ENCODE data around the gene SPACA7. TPM values are rescaled to one million over a fixed set of nuclear protein-coding genes. Genes with fewer than 3 reads are reported as not detected.
"Not testable (repeated sequence)": the region's sequence is repeated elsewhere in the genome, so short reads cannot be mapped to it uniquely, and the experiment has no call there.

The SPACA7 gene
- total RNA-seq, 1 donor = not detected

DNA sequence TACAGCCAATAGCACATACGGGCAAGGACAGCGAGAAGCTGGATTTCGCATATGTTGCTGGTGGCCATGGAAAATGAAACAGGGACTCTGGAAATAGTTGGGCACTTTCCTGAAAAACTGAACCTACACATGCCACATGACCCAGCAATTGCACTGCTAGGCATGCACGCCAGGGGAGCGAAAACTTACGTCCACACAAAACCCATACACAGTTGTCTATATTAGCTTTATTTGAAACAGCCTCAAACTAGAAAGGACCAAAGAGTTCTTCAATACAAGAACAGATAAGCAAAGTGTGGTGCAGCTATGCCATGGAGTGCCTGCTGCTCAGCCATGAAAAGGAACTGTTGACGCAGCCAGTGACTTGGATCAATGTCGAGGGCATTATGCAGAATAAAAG, 7.3 kb upstream of the SPACA7 start:
- no peak overlapping the region for H3K4me3 ChIP-seq (ENCODE audit: low read depth, low read length)
- DNase-seq (ENCODE audit: low read depth) = no peak
- TF ChIP-seq, protein P1, sequence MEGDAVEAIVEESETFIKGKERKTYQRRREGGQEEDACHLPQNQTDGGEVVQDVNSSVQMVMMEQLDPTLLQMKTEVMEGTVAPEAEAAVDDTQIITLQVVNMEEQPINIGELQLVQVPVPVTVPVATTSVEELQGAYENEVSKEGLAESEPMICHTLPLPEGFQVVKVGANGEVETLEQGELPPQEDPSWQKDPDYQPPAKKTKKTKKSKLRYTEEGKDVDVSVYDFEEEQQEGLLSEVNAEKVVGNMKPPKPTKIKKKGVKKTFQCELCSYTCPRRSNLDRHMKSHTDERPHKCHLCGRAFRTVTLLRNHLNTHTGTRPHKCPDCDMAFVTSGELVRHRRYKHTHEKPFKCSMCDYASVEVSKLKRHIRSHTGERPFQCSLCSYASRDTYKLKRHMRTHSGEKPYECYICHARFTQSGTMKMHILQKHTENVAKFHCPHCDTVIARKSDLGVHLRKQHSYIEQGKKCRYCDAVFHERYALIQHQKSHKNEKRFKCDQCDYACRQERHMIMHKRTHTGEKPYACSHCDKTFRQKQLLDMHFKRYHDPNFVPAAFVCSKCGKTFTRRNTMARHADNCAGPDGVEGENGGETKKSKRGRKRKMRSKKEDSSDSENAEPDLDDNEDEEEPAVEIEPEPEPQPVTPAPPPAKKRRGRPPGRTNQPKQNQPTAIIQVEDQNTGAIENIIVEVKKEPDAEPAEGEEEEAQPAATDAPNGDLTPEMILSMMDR (IDR thresholded peaks at IDR 0.05; ENCODE audit: insufficient read depth, low read depth, low read length) = no peak

DNA sequence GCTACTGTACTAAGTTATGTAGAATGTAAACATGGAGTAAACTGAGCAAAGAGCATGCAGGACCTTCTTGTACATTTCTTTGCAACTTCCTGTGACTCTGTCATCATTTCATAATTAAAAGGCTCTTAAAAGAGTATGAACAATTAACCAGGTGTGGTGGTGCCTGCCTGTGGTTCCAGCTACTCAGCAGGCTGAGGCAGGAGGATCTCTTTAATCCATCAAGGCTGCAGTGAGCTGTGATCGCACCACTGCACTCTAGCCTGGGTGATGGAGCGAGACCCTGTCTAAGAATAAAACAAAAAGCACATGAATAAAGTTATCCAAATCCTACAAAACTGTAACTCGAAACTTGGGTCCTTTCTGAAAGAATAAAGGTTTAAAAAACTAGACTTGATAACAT, 5.8 kb upstream of the SPACA7 start:
- H3K4me3 ChIP-seq (ENCODE audit: low read depth, low read length) = no peak overlapping the region
- TF ChIP-seq, protein P1 (IDR thresholded peaks at IDR 0.05; ENCODE audit: insufficient read depth, low read depth, low read length) = no peak
- DNase-seq (ENCODE audit: low read depth) = no peak

DNA sequence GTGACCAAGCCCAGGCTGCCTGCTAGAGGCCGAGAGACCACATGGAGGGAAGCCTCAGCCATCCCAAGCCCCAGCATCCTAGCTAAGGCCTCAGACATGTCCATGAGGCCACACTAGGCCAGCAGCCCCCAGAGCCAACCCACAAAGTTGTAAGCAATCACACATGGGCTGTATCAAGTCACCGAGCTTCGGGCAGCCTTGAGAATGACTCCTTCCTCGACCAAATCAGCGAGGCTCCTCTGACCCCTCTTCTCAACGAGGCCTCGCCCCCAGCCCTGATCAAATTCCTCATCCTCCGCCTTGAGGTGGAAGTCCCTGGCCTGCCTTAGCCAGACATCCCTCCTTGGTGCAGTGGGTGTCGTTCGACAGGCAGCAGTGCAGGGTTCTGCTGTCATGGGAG, 1.9 kb upstream of the SPACA7 start:
- TF ChIP-seq, protein P1 (IDR thresholded peaks at IDR 0.05; ENCODE audit: insufficient read depth, low read depth, low read length) = no peak
- no peak overlapping the region for H3K4me3 ChIP-seq (ENCODE audit: low read depth, low read length)
- DNase-seq (ENCODE audit: low read depth) = no peak

DNA sequence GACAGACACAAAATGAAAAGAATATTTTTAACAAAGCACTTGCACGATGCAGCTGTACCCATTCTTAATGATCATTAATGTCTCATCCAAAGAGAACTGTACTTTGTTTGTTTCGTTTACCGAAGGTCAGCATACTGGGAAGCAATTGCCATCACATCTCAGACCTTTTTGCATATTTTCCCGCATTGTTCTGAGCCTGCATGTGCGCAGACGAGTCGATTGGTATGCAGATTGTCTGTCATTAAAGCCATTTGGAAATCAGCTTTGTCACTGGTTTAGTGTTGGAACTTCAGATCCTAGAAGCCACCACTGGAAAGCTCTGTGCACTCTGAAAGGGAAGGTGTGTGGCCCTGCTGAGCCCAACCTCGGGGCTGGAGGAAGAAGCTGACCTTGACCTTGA, 15.6 kb downstream of the SPACA7 start:
- no peak for DNase-seq (ENCODE audit: low read depth)
- TF ChIP-seq, protein P1 (IDR thresholded peaks at IDR 0.05; ENCODE audit: insufficient read depth, low read depth, low read length) = no peak
- no peak overlapping the region for H3K4me3 ChIP-seq (ENCODE audit: low read depth, low read length)

DNA sequence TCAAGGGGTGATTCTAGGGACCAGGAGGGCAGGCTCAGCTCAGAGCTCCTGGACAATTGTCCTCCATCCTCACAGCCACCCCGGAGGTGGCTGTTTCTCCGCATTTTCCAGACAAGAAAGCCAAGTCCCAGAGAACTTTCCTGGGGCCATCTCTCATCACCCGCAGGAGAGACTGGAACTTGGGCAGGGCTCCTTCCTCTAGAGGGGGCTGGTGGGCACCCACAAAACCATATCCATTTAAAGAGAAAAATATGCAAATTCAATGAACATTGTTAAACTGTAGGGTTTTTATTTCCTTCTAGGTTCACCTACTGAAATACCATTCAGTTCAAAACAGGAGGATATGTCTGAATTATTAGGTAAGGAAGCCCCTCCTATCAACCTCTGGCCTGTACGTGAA, 16.6 kb downstream of the SPACA7 start:
- no peak overlapping the region for H3K4me3 ChIP-seq (ENCODE audit: low read depth, low read length)
- TF ChIP-seq, protein P1 (IDR thresholded peaks at IDR 0.05; ENCODE audit: insufficient read depth, low read depth, low read length) = no peak
- DNase-seq (ENCODE audit: low read depth) = no peak

DNA sequence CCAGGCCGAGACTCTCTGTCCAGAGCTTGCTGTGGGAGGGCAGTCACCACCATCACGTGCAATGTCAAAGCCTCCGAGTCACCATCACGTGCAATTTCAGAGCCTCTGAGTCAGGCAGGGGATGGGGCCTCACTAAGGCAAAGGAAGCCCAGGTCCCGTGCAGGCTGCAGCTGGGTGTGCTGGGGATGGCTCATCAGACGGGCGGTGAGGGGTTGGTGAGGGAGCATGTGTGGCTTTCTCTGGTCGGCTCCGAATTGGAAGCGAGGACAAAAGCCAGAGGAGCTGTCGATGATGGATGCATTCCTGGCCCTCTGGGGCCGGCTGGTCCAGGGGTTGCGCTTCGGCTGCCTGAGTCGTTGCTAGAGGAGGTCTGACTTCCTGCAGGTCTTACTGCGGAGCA, 18.9 kb downstream of the SPACA7 start:
- not testable (repeated sequence) for H3K4me3 ChIP-seq (ENCODE audit: low read depth, low read length); DNase-seq (ENCODE audit: low read depth)

DNA sequence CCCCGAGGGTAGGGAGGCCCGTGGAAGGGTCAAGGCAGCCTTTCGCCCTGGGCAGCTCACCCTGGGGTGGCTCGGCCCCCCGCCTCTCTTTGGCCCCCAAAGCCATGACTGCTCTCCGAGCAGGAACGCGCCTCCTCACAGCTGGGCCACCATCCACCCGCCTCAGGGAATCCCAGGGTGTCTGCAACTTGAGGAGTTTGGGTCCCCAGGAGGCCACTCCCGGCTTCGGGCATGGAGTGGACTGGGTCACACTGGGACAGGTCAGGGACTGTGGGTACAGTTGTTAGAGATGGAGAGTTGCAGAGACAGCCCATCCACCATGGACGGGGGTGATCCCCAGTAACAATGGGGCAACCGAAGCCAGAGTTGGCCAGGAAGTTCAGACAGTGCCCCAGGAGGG, 19.8 kb downstream of the SPACA7 start:
- not testable (repeated sequence) for DNase-seq (ENCODE audit: low read depth); H3K4me3 ChIP-seq (ENCODE audit: low read depth, low read length)

DNA sequence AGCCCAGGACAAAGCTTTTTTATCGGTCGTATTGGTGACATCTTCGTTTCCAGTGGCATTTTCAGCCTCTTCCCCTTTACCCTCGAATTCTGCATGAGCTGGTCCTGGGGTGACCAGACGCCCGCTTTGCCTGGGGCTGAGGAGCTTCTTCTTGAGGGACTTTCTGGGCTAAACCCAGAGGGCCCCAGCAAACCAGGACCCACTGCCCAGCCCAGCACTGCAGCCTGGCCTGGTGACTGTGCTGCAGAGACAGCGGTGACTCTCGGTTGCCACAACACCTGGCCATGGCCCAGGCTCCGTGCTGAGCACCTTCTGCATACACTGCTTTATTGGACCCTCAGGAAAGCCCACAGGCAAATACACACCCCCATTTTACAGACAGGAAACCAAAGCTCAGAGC, 21.0 kb downstream of the SPACA7 start:
- H3K4me3 ChIP-seq (ENCODE audit: low read depth, low read length) = no peak overlapping the region

DNA sequence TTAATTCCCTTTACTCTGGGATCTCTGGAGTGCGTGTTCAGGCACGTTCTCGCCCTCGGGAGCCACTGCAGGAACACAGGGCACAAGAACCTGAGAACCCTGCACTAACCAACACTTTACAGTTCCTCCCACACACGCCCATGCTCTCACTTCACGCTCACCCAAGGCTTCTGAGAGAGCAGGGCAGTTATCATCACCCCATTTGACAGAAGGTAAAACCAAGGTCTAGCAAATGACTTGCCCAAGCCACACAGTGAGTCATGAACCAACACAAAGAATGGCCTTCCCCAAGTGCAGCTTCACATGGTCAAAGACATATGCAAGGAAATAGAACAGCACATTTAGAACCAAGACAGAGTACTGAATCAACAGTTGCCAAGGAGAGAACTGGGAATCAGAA, 22.2 kb downstream of the SPACA7 start:
- H3K4me3 ChIP-seq (ENCODE audit: low read depth, low read length); DNase-seq (ENCODE audit: low read depth): not testable (repeated sequence)

More for the DNA sequence above, 21.0 kb downstream of the SPACA7 start:
- DNase-seq (ENCODE audit: low read depth) = no peak
- TF ChIP-seq, protein P1 (IDR thresholded peaks at IDR 0.05; ENCODE audit: insufficient read depth, low read depth, low read length) = no peak

DNA sequence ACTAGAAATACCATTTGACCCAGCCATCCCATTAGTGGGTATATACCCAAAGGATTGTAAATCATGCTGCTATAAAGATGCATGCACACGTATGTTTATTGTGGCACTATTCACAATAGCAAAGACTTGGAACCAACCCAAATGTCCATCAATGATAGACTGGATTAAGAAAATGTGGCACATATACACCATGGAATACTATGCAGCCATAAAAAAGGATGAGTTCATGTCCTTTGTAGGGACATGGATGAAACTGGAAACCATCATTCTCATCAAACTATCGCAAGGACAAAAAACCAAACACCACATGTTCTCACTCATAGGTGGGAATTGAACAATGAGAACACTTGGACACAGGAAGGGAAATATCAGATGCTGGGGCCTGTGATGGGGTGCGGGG, 33.7 kb downstream of the SPACA7 start:
- DNase-seq (ENCODE audit: low read depth); H3K4me3 ChIP-seq (ENCODE audit: low read depth, low read length): not testable (repeated sequence)

Data from fibroblast of villous mesenchyme (primary cell).